Esophagus muscularis mucosa (tissue), 3 donors: Measurements from ENCODE around the gene RTN4.

Experiments used
- CTCF ChIP-seq, 3 experiments: fragments of 200-600 bp in 2 of 3; fragments of 450-650 bp in 1 of 3; sonication (generic) in 2 of 3; IDR thresholded peaks; one replicate each; pipeline ENCODE4 v1.5.1; 2017 to 2019; ENCODE audit warnings: antibody characterized with exemption in 3 of 3, mild to moderate bottlenecking in 2 of 3, moderate library complexity in 1 of 3
- POLR2A ChIP-seq: fragments of 450-650 bp; IDR thresholded peaks from one replicate; pipeline ENCODE4 v1.6.1; 2017; ENCODE audit warnings: antibody characterized with exemption, moderate library complexity, mild to moderate bottlenecking, low read depth
- POLR2AphosphoS5 ChIP-seq, 2 donors: sonication (generic); formaldehyde crosslinking; IDR thresholded peaks; one replicate each; pipeline ENCODE4 v1.6.1; 2017; ENCODE audit warnings: antibody characterized with exemption in 2 of 2

GRCh38 chr2:54966165-54966832, 84.0 kb downstream of the RTN4 start:
- TF ChIP-seq CTCF (IDR thresholded peaks at IDR 0.05) = no peak
- no peak for TF ChIP-seq POLR2A
- TF ChIP-seq POLR2AphosphoS5 (IDR thresholded peaks at IDR 0.05) = no peak
